Stromal cell of bone marrow (primary cell): ENCODE data around the gene MYO5A.
"Not testable (repeated sequence)": the region's sequence is repeated elsewhere in the genome, so short reads cannot be mapped to it uniquely, and the experiment has no call there.

Experiments
- DNase-seq: peaks from one replicate; pipeline ENCODE4 v3.0.0-alpha.2; 2012; ENCODE audit warnings: low read depth

MYO5A gene

GRCh38 chr15:52463638-52464037, 65.0 kb downstream of the MYO5A start:
- DNase-seq, result no peak

GRCh38 chr15:52462806-52463360, 65.8 kb downstream of the MYO5A start:
- DNase-seq, result no peak

GRCh38 chr15:52459701-52460100, 69.0 kb downstream of the MYO5A start:
- DNase-seq, result not testable (repeated sequence)

GRCh38 chr15:52459265-52459664, 69.4 kb downstream of the MYO5A start:
- not testable (repeated sequence) for DNase-seq

GRCh38 chr15:52448011-52448890, 80.4 kb downstream of the MYO5A start:
- no peak for DNase-seq

GRCh38 chr15:52445954-52446353, 82.7 kb downstream of the MYO5A start:
- DNase-seq, result no peak

GRCh38 chr15:52445553-52445952, 83.1 kb downstream of the MYO5A start:
- DNase-seq, result no peak

GRCh38 chr15:52443205-52443604, 85.5 kb downstream of the MYO5A start:
- not testable (repeated sequence) for DNase-seq

GRCh38 chr15:52441841-52442240, 86.8 kb downstream of the MYO5A start:
- DNase-seq, result no peak

GRCh38 chr15:52440946-52441345, 87.7 kb downstream of the MYO5A start:
- no peak for DNase-seq

GRCh38 chr15:52440414-52440813, 88.3 kb downstream of the MYO5A start:
- no peak for DNase-seq

GRCh38 chr15:52439470-52439869, 89.2 kb downstream of the MYO5A start:
- DNase-seq, result no peak

GRCh38 chr15:52439042-52439441, 89.6 kb downstream of the MYO5A start:
- not testable (repeated sequence) for DNase-seq

- DNase-seq, result no peak
Measured at GRCh38 chr15:52438047-52438446, 90.6 kb downstream of the MYO5A start.

GRCh38 chr15:52437646-52438045, 91.0 kb downstream of the MYO5A start:
- DNase-seq, result no peak

- DNase-seq, result no peak
Measured at GRCh38 chr15:52436981-52437380, 91.7 kb downstream of the MYO5A start.

- DNase-seq, result no peak
Measured at GRCh38 chr15:52434885-52435284, 93.8 kb downstream of the MYO5A start.

GRCh38 chr15:52428297-52428696, 100.4 kb downstream of the MYO5A start:
- no peak for DNase-seq

- peak; percentile 75 for DNase-seq
Measured at GRCh38 chr15:52427804-52428203, 100.9 kb downstream of the MYO5A start.

GRCh38 chr15:52424856-52425431, 103.7 kb downstream of the MYO5A start:
- DNase-seq, result no peak

- DNase-seq, result no peak
Measured at GRCh38 chr15:52423852-52424251, 104.8 kb downstream of the MYO5A start.

GRCh38 chr15:52422001-52422400, 106.7 kb downstream of the MYO5A start:
- DNase-seq, result no peak

- DNase-seq, result no peak
Measured at GRCh38 chr15:52421029-52421428, 107.7 kb downstream of the MYO5A start.
